Activated naive CD8-positive, alpha-beta T cell treated with anti-CD3 and anti-CD28 coated beads, Interleukin-2, amount 50 U/mL, for 24 hours (primary cell): Measurements from ENCODE around the gene TPD52L2.
"Not testable (repeated sequence)": the region's sequence is repeated elsewhere in the genome, so short reads cannot be mapped to it uniquely, and the experiment has no call there.

Experiments used
- ATAC-seq: fragments of 150-1000 bp; cut with Tn5 transposase; one replicate; pipeline ENCODE4 v1.10.0; 2021
- DNase-seq: peaks from one replicate; pipeline ENCODE4 v3.0.0; 2021
- H3K27ac Mint-ChIP-seq: one replicate; pipeline ENCODE4 v1.8.0; 2021; ENCODE audit warnings: mild to moderate bottlenecking, mixed read lengths
- H3K27me3 Mint-ChIP-seq: one replicate; pipeline ENCODE4 v1.8.0; 2021; ENCODE audit warnings: mixed read lengths
- H3K36me3 Mint-ChIP-seq: one replicate; pipeline ENCODE4 v1.8.0; 2021; ENCODE audit warnings: low read depth, mixed read lengths
- H3K4me1 Mint-ChIP-seq: one replicate; pipeline ENCODE4 v1.8.0; 2021; ENCODE audit warnings: mixed read lengths
- H3K4me3 Mint-ChIP-seq: one replicate; pipeline ENCODE4 v1.8.0; 2021; ENCODE audit warnings: mild to moderate bottlenecking, moderate library complexity, mixed read lengths
- H3K9me3 Mint-ChIP-seq: one replicate; pipeline ENCODE4 v1.8.0; 2021; ENCODE audit warnings: mixed read lengths

The TPD52L2 gene

GRCh38 chr20:63874241-63874640, 9.2 kb downstream of the TPD52L2 start:
- not testable (repeated sequence) for H3K27me3 Mint-ChIP-seq, H3K27ac Mint-ChIP-seq, ATAC-seq, H3K4me3 Mint-ChIP-seq, H3K9me3 Mint-ChIP-seq, DNase-seq
- peaks cover 41% of the 10 kb centered on the region for H3K36me3 Mint-ChIP-seq
- peaks cover 11% of the 10 kb centered on the region for H3K4me1 Mint-ChIP-seq

GRCh38 chr20:63876489-63877036, 11.5 kb downstream of the TPD52L2 start:
- Mint-ChIP-seq H3K4me1 (peaks cover 11% of the 10 kb centered on the region), H3K27me3 (no peaks in the 10 kb centered on the region), H3K4me3 (no peak overlapping the region), H3K36me3 (peaks cover 32% of the 10 kb centered on the region), H3K27ac (no peak overlapping the region), H3K9me3 (no peaks in the 10 kb centered on the region)
- DNase-seq, result no peak
- ATAC-seq, result no peak

DNA sequence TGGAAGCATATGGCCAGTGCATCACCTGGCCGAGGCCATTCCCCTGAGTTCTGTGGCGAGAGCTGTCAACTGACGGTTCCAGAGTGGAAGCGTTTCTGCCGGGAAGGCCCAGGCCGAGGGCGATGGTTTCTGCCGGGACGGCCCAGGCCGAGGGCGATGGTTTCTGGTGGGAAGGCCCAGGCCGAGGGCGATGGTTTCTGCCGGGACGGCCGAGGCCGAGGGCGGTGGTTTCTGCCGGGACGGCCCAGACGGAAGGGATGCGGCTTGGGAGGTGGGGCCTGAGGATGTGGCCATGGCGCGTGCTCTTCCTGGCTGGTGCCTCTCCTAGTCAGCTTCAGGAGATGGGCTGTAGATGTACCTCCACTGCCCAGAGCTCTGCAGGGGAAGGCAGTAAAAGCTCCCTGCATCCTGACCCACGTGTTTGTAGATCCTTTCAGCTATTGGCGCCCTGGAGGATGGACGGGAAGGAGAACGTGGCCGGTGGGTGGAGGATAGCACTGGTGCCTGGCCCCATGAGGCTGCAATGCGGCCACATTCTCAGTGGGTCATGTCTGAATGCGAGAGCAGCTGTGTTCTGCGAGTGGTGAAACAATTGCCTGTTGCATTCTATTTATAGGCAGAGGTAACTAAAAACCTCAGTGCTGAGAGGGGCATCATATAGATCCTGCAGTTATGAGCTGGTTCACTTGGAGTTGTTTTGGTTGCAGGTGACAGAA, 12.8 kb downstream of the TPD52L2 start:
- H3K27me3 Mint-ChIP-seq, result no peaks in the 10 kb centered on the region
- peaks cover 27% of the 10 kb centered on the region for H3K36me3 Mint-ChIP-seq
- ATAC-seq, result no peak
- peaks cover 8% of the 10 kb centered on the region for H3K4me1 Mint-ChIP-seq
- no peaks in the 10 kb centered on the region for H3K9me3 Mint-ChIP-seq
- no peak for DNase-seq
- H3K4me3 Mint-ChIP-seq, result no peak overlapping the region
- H3K27ac Mint-ChIP-seq, result no peak overlapping the region

- no peaks in the 10 kb centered on the region for H3K9me3 Mint-ChIP-seq
- H3K27me3 Mint-ChIP-seq, result no peaks in the 10 kb centered on the region
- H3K4me3 Mint-ChIP-seq, result no peak overlapping the region
- no peak for DNase-seq
- no peak for ATAC-seq
- H3K27ac Mint-ChIP-seq, result no peak overlapping the region
- peaks cover 19% of the 10 kb centered on the region for H3K36me3 Mint-ChIP-seq
- H3K4me1 Mint-ChIP-seq, result no peaks in the 10 kb centered on the region
Observed at GRCh38 chr20:63878899-63879663, 14.0 kb downstream of the TPD52L2 start.

DNA sequence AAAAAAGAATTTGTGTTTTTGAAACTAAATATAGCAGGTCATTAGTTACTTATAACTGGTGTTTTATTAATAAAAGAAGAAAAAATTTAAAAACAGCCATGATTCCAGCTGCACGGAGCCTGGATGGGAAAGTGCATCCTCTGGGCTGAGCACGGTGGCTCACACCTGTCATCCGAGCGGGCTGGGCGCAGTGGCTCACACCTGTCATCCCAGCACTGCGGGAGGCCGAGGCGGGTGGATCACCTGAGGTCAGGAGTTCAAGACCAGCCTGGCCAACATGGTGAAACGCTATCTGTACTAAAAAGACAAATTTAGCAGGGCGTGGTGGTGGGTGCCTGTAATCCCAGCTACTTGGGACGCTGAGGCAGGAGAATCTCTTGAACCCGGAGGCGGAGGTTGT, 15.8 kb downstream of the TPD52L2 start:
- H3K36me3 Mint-ChIP-seq, H3K4me3 Mint-ChIP-seq, H3K9me3 Mint-ChIP-seq, DNase-seq, H3K27me3 Mint-ChIP-seq, H3K27ac Mint-ChIP-seq, ATAC-seq, H3K4me1 Mint-ChIP-seq: not testable (repeated sequence)

GRCh38 chr20:63881451-63882226, 16.6 kb downstream of the TPD52L2 start:
- Mint-ChIP-seq H3K27me3 (no peaks in the 10 kb centered on the region), H3K27ac (no peak overlapping the region), H3K4me3 (no peak overlapping the region), H3K4me1 (peaks cover 9% of the 10 kb centered on the region), H3K36me3 (peaks cover 2% of the 10 kb centered on the region), H3K9me3 (no peaks in the 10 kb centered on the region)
- DNase-seq, result no peak
- ATAC-seq, result no peak

GRCh38 chr20:63882257-63883200, 17.5 kb downstream of the TPD52L2 start:
- Mint-ChIP-seq H3K4me3 (no peak overlapping the region), H3K27ac (no peak overlapping the region), H3K27me3 (no peaks in the 10 kb centered on the region), H3K4me1 (peaks cover 9% of the 10 kb centered on the region), H3K36me3 (peaks cover 4% of the 10 kb centered on the region), H3K9me3 (no peaks in the 10 kb centered on the region)
- ATAC-seq, result no peak
- no peak for DNase-seq

DNA sequence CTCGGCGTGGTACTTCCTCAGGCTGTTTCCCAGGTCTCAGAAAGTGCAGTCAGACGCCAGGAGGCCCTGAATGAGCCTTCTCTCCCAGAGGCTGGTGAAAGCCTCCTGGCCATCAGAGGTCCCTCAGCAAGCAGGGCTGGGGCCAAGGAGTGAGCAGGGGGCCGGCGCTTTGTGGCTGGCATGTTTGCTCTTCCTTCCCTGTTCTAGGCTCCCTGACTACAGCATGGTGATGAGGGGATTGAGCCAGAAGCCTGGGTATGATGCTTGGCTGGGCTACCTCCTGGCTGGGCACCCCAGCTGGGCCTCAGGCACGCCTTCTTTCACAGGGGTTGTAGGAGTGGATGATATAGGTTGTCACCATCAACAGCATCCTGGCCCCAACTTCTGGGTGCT, 18.1 kb downstream of the TPD52L2 start:
- Mint-ChIP-seq H3K4me1 (peaks cover 9% of the 10 kb centered on the region), H3K36me3 (peaks cover 4% of the 10 kb centered on the region), H3K27ac (no peak overlapping the region), H3K27me3 (no peaks in the 10 kb centered on the region), H3K4me3 (no peak overlapping the region), H3K9me3 (no peaks in the 10 kb centered on the region)
- no peak for DNase-seq
- no peak for ATAC-seq

DNA sequence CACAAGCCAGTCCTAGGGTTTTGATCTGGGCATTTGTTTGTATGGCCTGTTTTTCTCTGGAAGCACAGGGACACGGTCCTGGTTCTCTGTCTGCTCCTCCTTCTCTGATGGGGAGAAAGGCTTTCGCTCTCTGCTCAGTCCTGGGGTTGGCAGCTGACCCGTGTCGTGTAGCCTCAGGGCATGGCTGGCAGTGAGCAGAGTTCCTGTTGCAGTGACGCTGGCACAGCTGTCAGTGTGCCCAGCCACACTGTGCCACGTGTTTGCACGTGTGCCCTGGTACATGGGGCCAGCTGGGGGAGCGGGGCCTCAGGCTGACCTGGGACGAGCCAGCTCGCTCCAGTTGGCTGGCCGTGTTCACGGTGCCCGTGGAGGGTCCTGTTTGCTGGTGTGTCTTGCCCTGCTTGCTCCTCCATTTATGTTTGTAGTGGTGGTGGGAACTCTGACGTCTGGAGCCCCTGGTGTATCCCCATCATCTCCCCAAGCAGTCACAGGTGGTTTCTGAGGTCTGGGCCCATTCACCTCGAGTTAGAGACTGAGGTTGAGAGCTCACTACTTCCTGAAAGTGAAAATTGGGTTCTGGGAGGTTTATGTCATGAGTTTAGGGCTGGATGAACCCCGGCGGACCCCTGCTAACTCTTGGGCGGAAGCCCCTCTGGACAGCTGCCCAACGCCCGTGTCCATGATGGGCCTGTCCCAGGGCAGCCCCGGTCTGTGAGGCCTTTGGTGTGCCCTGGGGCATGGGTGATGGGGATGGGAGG, 19.6 kb downstream of the TPD52L2 start:
- H3K36me3 Mint-ChIP-seq, result peaks cover 10% of the 10 kb centered on the region
- no peaks in the 10 kb centered on the region for H3K9me3 Mint-ChIP-seq
- H3K27me3 Mint-ChIP-seq, result no peaks in the 10 kb centered on the region
- ATAC-seq, result peak; percentile 33
- H3K4me1 Mint-ChIP-seq, result peaks cover 9% of the 10 kb centered on the region
- no peak overlapping the region for H3K4me3 Mint-ChIP-seq
- DNase-seq, result no peak
- H3K27ac Mint-ChIP-seq, result no peak overlapping the region

GRCh38 chr20:63885264-63886053, 20.4 kb downstream of the TPD52L2 start:
- Mint-ChIP-seq H3K9me3 (no peaks in the 10 kb centered on the region), H3K36me3 (peaks cover 16% of the 10 kb centered on the region), H3K4me3 (no peak overlapping the region), H3K27ac (no peak overlapping the region), H3K4me1 (peaks cover 9% of the 10 kb centered on the region), H3K27me3 (no peaks in the 10 kb centered on the region)
- ATAC-seq (peak; percentile 16), DNase-seq (no peak)

- Mint-ChIP-seq H3K27ac (no peak overlapping the region), H3K4me3 (no peak overlapping the region), H3K27me3 (no peaks in the 10 kb centered on the region), H3K4me1 (peaks cover 9% of the 10 kb centered on the region), H3K9me3 (no peaks in the 10 kb centered on the region), H3K36me3 (peaks cover 16% of the 10 kb centered on the region)
- DNase-seq, result no peak
- ATAC-seq, result no peak
Observed at GRCh38 chr20:63886054-63886419, 21.0 kb downstream of the TPD52L2 start.

DNA sequence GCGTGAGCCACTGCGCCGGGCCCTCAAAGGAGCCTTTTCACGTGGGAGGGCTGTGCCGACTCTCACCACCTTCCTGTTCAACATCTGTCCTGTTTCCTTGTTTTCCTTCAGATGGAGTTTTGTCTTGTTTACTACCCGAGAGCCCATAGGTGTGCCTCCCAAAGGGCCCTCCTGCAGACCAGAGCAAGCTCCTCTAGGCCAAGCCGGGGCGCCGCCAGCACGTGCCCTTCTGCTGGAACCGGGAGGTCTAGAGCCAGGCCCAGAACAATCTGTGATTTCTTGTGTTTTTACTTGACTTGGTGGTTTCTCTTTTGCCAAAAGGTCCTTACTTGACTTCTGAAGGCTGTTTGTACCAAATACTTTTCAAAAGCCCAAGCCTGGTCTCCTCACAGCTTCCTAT, 21.9 kb downstream of the TPD52L2 start:
- Mint-ChIP-seq H3K9me3 (no peaks in the 10 kb centered on the region), H3K36me3 (peaks cover 16% of the 10 kb centered on the region)

More for the DNA sequence above, 21.9 kb downstream of the TPD52L2 start:
- ATAC-seq (no peak), DNase-seq (no peak)
- H3K4me1 Mint-ChIP-seq, result peaks cover 9% of the 10 kb centered on the region
- no peaks in the 10 kb centered on the region for H3K27me3 Mint-ChIP-seq
- H3K4me3 Mint-ChIP-seq, result no peak overlapping the region
- no peak overlapping the region for H3K27ac Mint-ChIP-seq
